Ascending aorta (tissue), 2 donors: ENCODE results near the gene FAHD1. TPM values are rescaled to one million over a fixed set of nuclear protein-coding genes. Genes with fewer than 3 reads are reported as not detected.
"Not testable (repeated sequence)": the region's sequence is repeated elsewhere in the genome, so short reads cannot be mapped to it uniquely, and the experiment has no call there.

Experiments used
- DNase-seq, 2 donors: peaks; one replicate each; pipeline ENCODE4 v3.0.0-alpha.2; 2019; ENCODE audit warnings: low spot score in 2 of 2
- H3K27ac ChIP-seq, 2 donors: fragments of 200-600 bp; sonication (generic); one replicate each; pipeline ENCODE4 v1.5.1; 2016 to 2017; ENCODE audit warnings: mild to moderate bottlenecking in 1 of 2
- H3K27me3 ChIP-seq: fragments of 200-600 bp; sonication (generic); one replicate; pipeline ENCODE4 v1.5.1; 2017
- H3K36me3 ChIP-seq, 2 donors: fragments of 200-600 bp; sonication (generic); one replicate each; pipeline ENCODE4 v1.5.1; 2016
- H3K4me1 ChIP-seq, 2 donors: fragments of 200-600 bp; sonication (generic); one replicate each; pipeline ENCODE4 v1.5.1; 2016 to 2017; ENCODE audit warnings: mild to moderate bottlenecking in 1 of 2
- H3K4me3 ChIP-seq, 2 donors: fragments of 200-600 bp; sonication (generic); one replicate each; pipeline ENCODE4 v1.5.1; 2016 to 2017; ENCODE audit warnings: mild to moderate bottlenecking in 1 of 2
- H3K9me3 ChIP-seq, 2 donors: fragments of 200-600 bp; sonication (generic); one replicate each; pipeline ENCODE4 v1.5.1; 2016
- CTCF ChIP-seq, 3 experiments: fragments of 200-600 bp in 2 of 3; fragments of 450-650 bp in 1 of 3; sonication (generic) in 2 of 3; IDR thresholded peaks; one replicate each; pipeline ENCODE4 v1.5.1; 2016 to 2019; ENCODE audit warnings: antibody characterized with exemption in 3 of 3, mild to moderate bottlenecking in 1 of 3, moderate library complexity in 1 of 3
- intact Hi-C: fragments of 100-400 bp; cut with DNase I; formaldehyde crosslinking; loops from one replicate; pipeline ENCODE4 v1.15.1; 2023
- total RNA-seq: library from RNA; depleted of rRNA; stranded (reverse); fragments of >200 nt; gene quantifications from one replicate; pipeline ENCODE4 v1.1.0, GENCODE V29; 2016

FAHD1 gene
- total RNA-seq, 1 donor from 2014 or later, result 233 TPM

GRCh38 chr16:1794221-1794871, 32.7 kb upstream of the FAHD1 start:
- Histone ChIP-seq H3K4me3 (no peak overlapping the region), H3K9me3 (peaks cover 0 to 6% of the 10 kb centered on the region in 2 donors), H3K27me3 (no peaks in the 10 kb centered on the region), H3K27ac (no peak overlapping the region), H3K36me3 (peaks cover 9 to 11% of the 10 kb centered on the region in 2 donors), H3K4me1 (no peaks in the 10 kb centered on the region)
- TF ChIP-seq CTCF (IDR thresholded peaks at IDR 0.05), result no peak
- intact Hi-C loops, result no loop called here
- no peak for DNase-seq

GRCh38 chr16:1794908-1795666, 31.9 kb upstream of the FAHD1 start:
- no peak for DNase-seq
- Histone ChIP-seq H3K27ac (no peak overlapping the region), H3K4me1 (no peaks in the 10 kb centered on the region), H3K36me3 (peaks cover 7% of the 10 kb centered on the region in 2 donors), H3K27me3 (no peaks in the 10 kb centered on the region), H3K9me3 (peaks cover 0 to 6% of the 10 kb centered on the region in 2 donors), H3K4me3 (no peak overlapping the region)
- intact Hi-C loops, result no loop called here
- no peak for TF ChIP-seq CTCF (IDR thresholded peaks at IDR 0.05)

GRCh38 chr16:1799263-1799662, 27.7 kb upstream of the FAHD1 start:
- DNase-seq, H3K4me3 ChIP-seq, H3K27ac ChIP-seq, H3K36me3 ChIP-seq, H3K4me1 ChIP-seq, H3K27me3 ChIP-seq, H3K9me3 ChIP-seq, intact Hi-C loops: not testable (repeated sequence)

DNA sequence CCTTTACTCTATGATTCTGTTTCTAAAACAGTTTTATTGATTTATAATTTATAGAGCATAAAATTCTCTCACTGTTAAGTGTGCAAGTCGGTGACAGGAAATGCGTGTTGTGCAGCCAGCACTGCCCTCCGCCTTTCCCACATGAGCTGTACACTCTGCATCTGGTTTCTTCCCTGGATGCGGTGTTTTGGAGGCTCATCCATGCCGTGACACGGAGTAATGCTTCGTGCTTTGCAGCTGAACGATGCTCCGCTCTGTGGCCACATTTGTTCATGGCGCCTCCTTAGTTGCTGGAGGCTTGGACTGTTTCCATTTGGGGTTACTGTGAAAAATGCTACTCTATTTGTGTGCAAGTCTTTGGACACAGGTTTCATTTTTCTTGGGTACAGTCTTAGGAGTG, 26.3 kb upstream of the FAHD1 start:
- no peaks in the 10 kb centered on the region for H3K27me3 ChIP-seq
- H3K4me1 ChIP-seq, result no peaks in the 10 kb centered on the region
- peaks cover 0 to 6% of the 10 kb centered on the region in 2 donors for H3K36me3 ChIP-seq
- no peak for TF ChIP-seq CTCF (IDR thresholded peaks at IDR 0.05)
- no peak for DNase-seq
- peaks cover 0 to 6% of the 10 kb centered on the region in 2 donors for H3K9me3 ChIP-seq
- intact Hi-C loops, result no loop called here
- no peak overlapping the region for H3K27ac ChIP-seq
- no peak overlapping the region for H3K4me3 ChIP-seq

GRCh38 chr16:1807626-1808025, 19.4 kb upstream of the FAHD1 start:
- no peak overlapping the region for H3K4me3 ChIP-seq
- H3K36me3 ChIP-seq, result peaks cover 25 to 53% of the 10 kb centered on the region in 2 donors
- H3K27me3 ChIP-seq, result no peaks in the 10 kb centered on the region
- TF ChIP-seq CTCF (IDR thresholded peaks at IDR 0.05), result no peak
- H3K4me1 ChIP-seq, result no peaks in the 10 kb centered on the region
- no peaks in the 10 kb centered on the region for H3K9me3 ChIP-seq
- no peak for DNase-seq
- intact Hi-C loops, result no loop called here
- no peak overlapping the region for H3K27ac ChIP-seq

DNA sequence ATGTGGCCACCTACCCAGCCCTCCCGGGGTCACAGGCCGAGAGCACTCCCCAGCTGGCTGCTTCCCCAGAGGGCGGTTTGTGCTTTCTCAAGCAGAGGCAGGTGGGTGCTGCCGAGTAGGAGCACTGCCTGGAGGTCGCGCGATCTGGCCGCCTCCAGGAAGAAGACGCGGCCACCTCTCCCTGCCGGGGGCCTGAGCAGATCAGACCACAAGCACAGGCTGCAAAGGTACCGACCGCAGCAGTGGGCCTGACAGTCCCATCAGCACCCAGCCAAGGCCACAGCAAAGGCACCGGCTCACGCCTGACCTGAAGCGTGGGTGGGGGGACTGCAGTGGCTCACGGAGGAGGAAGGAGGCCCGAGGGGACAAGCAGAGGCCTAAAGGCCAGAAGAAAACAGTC, 18.3 kb upstream of the FAHD1 start:
- Histone ChIP-seq H3K27me3 (no peaks in the 10 kb centered on the region), H3K36me3 (peaks cover 25 to 60% of the 10 kb centered on the region in 2 donors), H3K9me3 (no peaks in the 10 kb centered on the region), H3K4me1 (no peaks in the 10 kb centered on the region), H3K4me3 (no peak overlapping the region), H3K27ac (no peak overlapping the region)
- intact Hi-C loops, result no loop called here
- no peak for TF ChIP-seq CTCF (IDR thresholded peaks at IDR 0.05)
- no peak for DNase-seq
